Prostate gland (tissue), 2 donors: ENCODE measurements around the gene EEFSEC. TPM values are rescaled to one million over a fixed set of nuclear protein-coding genes. Genes with fewer than 3 reads are reported as not detected.

Experiments
- DNase-seq: peaks from one replicate; pipeline ENCODE4 v3.0.0-alpha.2; 2019; ENCODE audit warnings: low spot score
- H3K27ac ChIP-seq, 2 donors: fragments of 200-600 bp; sonication (generic); 2 replicates each; pipeline ENCODE4 v1.5.1; 2017 to 2019
- H3K27me3 ChIP-seq: fragments of 200-600 bp; sonication (generic); replicated peaks from 2 replicates; pipeline ENCODE4 v1.5.1; 2019; ENCODE audit not compliant: insufficient read depth
- H3K36me3 ChIP-seq, 2 donors: fragments of 200-600 bp; sonication (generic); 1 replicate in 1 of 2; 2 replicates in 1 of 2; pipeline versions ENCODE4 v1.5.1 to v1.8.1; 2017 to 2019
- H3K4me1 ChIP-seq: fragments of 200-600 bp; sonication (generic); replicated peaks from 2 replicates; pipeline ENCODE4 v1.5.1; 2019
- H3K4me3 ChIP-seq, 2 donors: fragments of 200-600 bp; sonication (generic); 2 replicates each; pipeline ENCODE4 v1.5.1; 2017 to 2019
- H3K9me3 ChIP-seq: fragments of 200-600 bp; sonication (generic); 2 replicates; pipeline ENCODE4 v1.5.1; 2017
- CTCF ChIP-seq, 4 experiments: fragments of 200-600 bp in 2 of 4; fragments of 450-650 bp in 2 of 4; sonication (generic) in 2 of 4; IDR thresholded peaks; 1 replicate in 3 of 4; 2 replicates in 1 of 4; pipeline ENCODE4 v1.5.1; 2016 to 2019; ENCODE audit warnings: antibody characterized with exemption in 4 of 4, mild to moderate bottlenecking in 2 of 4, moderate library complexity in 2 of 4
- POLR2A ChIP-seq: fragments of 450-650 bp; IDR thresholded peaks from one replicate; pipeline ENCODE4 v1.6.1; 2016; ENCODE audit warnings: antibody characterized with exemption, mild to moderate bottlenecking
- POLR2AphosphoS5 ChIP-seq: sonication (generic); formaldehyde crosslinking; IDR thresholded peaks from one replicate; pipeline ENCODE4 v1.6.1; 2017; ENCODE audit warnings: antibody characterized with exemption
- WGBS: methylation state at CpG from one replicate; pipeline ENCODE4 v1.1.5; 2018; 5-methylcytosine and 5-hydroxymethylcytosine counted together
- intact Hi-C: fragments of 100-400 bp; cut with DNase I; formaldehyde crosslinking; loops from one replicate; pipeline ENCODE4 v1.14.2; 2022
- total RNA-seq, 2 donors: library from RNA; depleted of rRNA; stranded (reverse); fragments of >200 nt; gene quantifications; one replicate each; pipeline ENCODE4 v1.1.0, GENCODE V29; 2016

EEFSEC gene
- total RNA-seq, 2 donors from 2014 or later: 24.7 to 26.1 TPM

- Histone ChIP-seq H3K36me3 (no peaks in the 10 kb centered on the region), H3K4me3 (no peak overlapping the region), H3K27me3 (no peaks in the 10 kb centered on the region), H3K4me1 (no peaks in the 10 kb centered on the region), H3K27ac (no peak overlapping the region), H3K9me3 (no peaks in the 10 kb centered on the region)
- TF ChIP-seq CTCF (IDR thresholded peaks at IDR 0.05) (no peak), POLR2AphosphoS5 (no peak), POLR2A (no peak)
- no peak for DNase-seq
- 83% methylated on average over 6 of the region's 6 CpGs for WGBS
- intact Hi-C loops: no loop called here
Measured at GRCh38 chr3:128247666-128248409, 94.6 kb downstream of the EEFSEC start.

GRCh38 chr3:128252083-128252482 lies 98.8 kb downstream of the EEFSEC start:
- no peak for TF ChIP-seq CTCF (IDR thresholded peaks at IDR 0.05)
- TF ChIP-seq POLR2AphosphoS5: no peak
- no peak for TF ChIP-seq POLR2A
- no peaks in the 10 kb centered on the region for H3K9me3 ChIP-seq
- intact Hi-C loops: no loop called here

GRCh38 chr3:128253150-128253549 lies 99.9 kb downstream of the EEFSEC start:
- H3K27me3 ChIP-seq: no peaks in the 10 kb centered on the region
- WGBS: 91% methylated on average over 7 of the region's 7 CpGs
- H3K27ac ChIP-seq: no peak overlapping the region
- intact Hi-C loops: no loop called here
- no peaks in the 10 kb centered on the region for H3K4me1 ChIP-seq
- DNase-seq: no peak
- H3K36me3 ChIP-seq: no peaks in the 10 kb centered on the region
- H3K4me3 ChIP-seq: no peak overlapping the region
- H3K9me3 ChIP-seq: no peaks in the 10 kb centered on the region
- TF ChIP-seq CTCF (IDR thresholded peaks at IDR 0.05): no peak
- TF ChIP-seq POLR2A: no peak
- TF ChIP-seq POLR2AphosphoS5: no peak

More at GRCh38 chr3:128252083-128252482, 98.8 kb downstream of the EEFSEC start:
- Histone ChIP-seq H3K4me3 (no peak overlapping the region), H3K27me3 (no peaks in the 10 kb centered on the region), H3K4me1 (no peaks in the 10 kb centered on the region), H3K36me3 (no peaks in the 10 kb centered on the region), H3K27ac (no peak overlapping the region)
- 93% methylated on average over 3 of the region's 3 CpGs for WGBS
- DNase-seq: no peak

DNA sequence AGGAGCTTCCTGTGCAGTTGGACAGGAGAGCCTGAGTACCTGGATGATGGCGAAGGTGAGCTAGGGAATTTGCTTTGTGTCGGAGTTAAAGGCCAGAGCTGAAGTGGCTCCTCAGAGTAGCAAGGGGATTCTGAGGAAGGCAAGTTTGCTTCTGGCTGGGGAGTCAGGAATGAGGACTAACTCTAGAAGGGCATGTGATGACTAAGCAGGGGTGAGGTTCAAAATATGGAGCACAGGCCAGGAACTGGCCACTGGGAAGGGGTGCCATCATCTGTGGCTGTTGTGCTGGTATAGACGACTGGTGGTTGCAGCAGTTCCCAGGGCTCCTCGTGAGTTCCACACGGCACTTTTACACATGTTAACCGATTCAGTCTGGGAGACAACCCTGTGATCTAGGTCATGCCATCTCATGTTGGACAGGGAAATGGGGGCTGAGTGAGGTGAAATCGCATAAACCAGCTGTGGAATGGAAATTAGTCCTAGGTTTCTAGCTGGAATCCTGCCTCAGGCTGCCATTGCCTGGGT lies 100.8 kb downstream of the EEFSEC start:
- Histone ChIP-seq H3K27ac (no peak overlapping the region), H3K4me3 (no peak overlapping the region), H3K36me3 (no peaks in the 10 kb centered on the region), H3K4me1 (no peaks in the 10 kb centered on the region), H3K9me3 (no peaks in the 10 kb centered on the region), H3K27me3 (no peaks in the 10 kb centered on the region)
- DNase-seq: no peak
- intact Hi-C loops: no loop called here
- 93% methylated on average over 7 of the region's 7 CpGs for WGBS
- TF ChIP-seq POLR2A (no peak), POLR2AphosphoS5 (no peak)

- Histone ChIP-seq H3K4me1 (no peaks in the 10 kb centered on the region), H3K36me3 (no peaks in the 10 kb centered on the region), H3K9me3 (no peaks in the 10 kb centered on the region), H3K27me3 (no peaks in the 10 kb centered on the region), H3K27ac (no peak overlapping the region), H3K4me3 (no peak overlapping the region)
- intact Hi-C loops: no loop called here
- WGBS: 95% methylated on average over 5 of the region's 5 CpGs
- DNase-seq: no peak
- TF ChIP-seq POLR2AphosphoS5 (no peak), CTCF (IDR thresholded peaks at IDR 0.05) (no peak), POLR2A (no peak)
Measured at GRCh38 chr3:128254967-128255366, 101.7 kb downstream of the EEFSEC start.
